ENCODE measurements around the gene DNAI4.
A peak's percentile ranks its signal among the peaks of the same experiment; 100 is the strongest.
"Not testable (repeated sequence)": the region's sequence is repeated elsewhere in the genome, so short reads cannot be mapped to it uniquely, and the experiment has no call there.

DNAI4 gene

DNA sequence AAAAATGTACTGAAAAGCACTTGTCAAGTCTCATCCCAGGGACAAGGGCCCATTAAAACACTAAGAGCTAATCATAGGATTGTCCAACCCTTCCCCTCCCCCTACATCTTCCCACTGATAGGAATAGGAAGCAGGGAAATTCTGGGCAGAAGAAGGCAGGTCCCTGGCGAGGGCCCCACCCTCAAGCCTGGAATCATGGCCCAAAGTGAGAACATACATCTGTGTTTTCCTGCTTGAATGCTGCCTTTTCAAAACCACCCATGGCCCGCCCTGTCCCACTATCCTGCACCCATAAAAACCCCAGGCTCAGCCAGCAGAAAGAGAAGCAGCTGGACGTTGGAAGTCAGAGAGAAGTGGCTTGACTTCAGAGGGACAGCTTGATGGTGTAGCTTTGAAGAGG, 4.8 kb downstream of the DNAI4 start:
- ChIA-PET POLR2A (interaction anchor here (0.7 kb wide), 1 partner anchor 11 kb away, joined by 3 read pairs; no protein-coding TSS in a partner anchor), CTCF (interaction anchor here (0.6 kb wide), 1 partner anchor 413 kb away, joined by 6 read pairs; no protein-coding TSS in a partner anchor)
- TF ChIP-seq FOXK2 (IDR thresholded peaks at IDR 0.05) (no peak), SUZ12 (IDR thresholded peaks at IDR 0.05) (no peak), PKNOX1 (IDR thresholded peaks at IDR 0.05) (no peak), ZNF384 (IDR thresholded peaks at IDR 0.05) (no peak), ELF4 (IDR thresholded peaks at IDR 0.05) (no peak), L3MBTL2 (conservative IDR thresholded peaks at IDR 0.05) (no peak), NFRKB (IDR thresholded peaks at IDR 0.05) (no peak), BHLHE40 (IDR thresholded peaks at IDR 0.05; ENCODE audit: borderline replicate concordance) (no peak), CTBP1 (IDR thresholded peaks at IDR 0.05; ENCODE audit: borderline replicate concordance) (no peak), HDGF (IDR thresholded peaks at IDR 0.05; ENCODE audit: borderline replicate concordance) (no peak), ARNT (IDR thresholded peaks at IDR 0.05) (no peak), TARDBP (IDR thresholded peaks at IDR 0.05) (no peak), FOXM1 (IDR thresholded peaks at IDR 0.05; ENCODE audit: borderline replicate concordance) (no peak), FOXA1 (IDR thresholded peaks at IDR 0.05) (no peak), LEF1 (IDR thresholded peaks at IDR 0.05; ENCODE audit: borderline replicate concordance) (no peak), SP1 (IDR thresholded peaks at IDR 0.05) (no peak)
- DNase-seq (ENCODE audit: extremely low spot score) = no peak

DNA sequence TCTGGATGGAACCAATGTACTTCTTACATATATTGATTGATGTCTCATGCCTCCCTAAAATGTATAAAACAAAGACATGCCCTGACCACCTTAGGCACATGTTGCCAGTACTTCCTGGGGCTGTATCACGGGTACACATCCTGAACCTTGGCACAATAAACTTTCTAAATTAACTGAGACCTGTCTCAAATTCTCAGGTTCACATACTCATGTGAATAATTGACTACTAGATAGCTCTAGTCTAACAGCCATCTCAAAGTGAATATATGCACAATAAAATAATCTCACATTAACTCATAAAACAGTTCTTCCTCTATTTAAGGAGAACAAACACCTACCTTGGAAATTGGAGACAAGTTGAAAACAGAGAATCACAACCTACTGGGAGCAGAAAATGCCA, 5.6 kb downstream of the DNAI4 start:
- ChIA-PET CTCF (no interaction called here), POLR2A (interaction anchor here (0.7 kb wide), 1 partner anchor 11 kb away, joined by 3 read pairs; no protein-coding TSS in a partner anchor)
- DNase-seq (ENCODE audit: extremely low spot score) = no peak
- TF ChIP-seq FOXA1 (IDR thresholded peaks at IDR 0.05) (no peak), FOXM1 (IDR thresholded peaks at IDR 0.05; ENCODE audit: borderline replicate concordance) (no peak), LEF1 (IDR thresholded peaks at IDR 0.05; ENCODE audit: borderline replicate concordance) (no peak), NFRKB (IDR thresholded peaks at IDR 0.05) (no peak), TARDBP (IDR thresholded peaks at IDR 0.05) (no peak), BHLHE40 (IDR thresholded peaks at IDR 0.05; ENCODE audit: borderline replicate concordance) (no peak), ZNF384 (IDR thresholded peaks at IDR 0.05) (no peak), CTBP1 (IDR thresholded peaks at IDR 0.05; ENCODE audit: borderline replicate concordance) (no peak), FOXK2 (IDR thresholded peaks at IDR 0.05) (no peak), SUZ12 (IDR thresholded peaks at IDR 0.05) (no peak), SP1 (IDR thresholded peaks at IDR 0.05) (no peak)

DNA sequence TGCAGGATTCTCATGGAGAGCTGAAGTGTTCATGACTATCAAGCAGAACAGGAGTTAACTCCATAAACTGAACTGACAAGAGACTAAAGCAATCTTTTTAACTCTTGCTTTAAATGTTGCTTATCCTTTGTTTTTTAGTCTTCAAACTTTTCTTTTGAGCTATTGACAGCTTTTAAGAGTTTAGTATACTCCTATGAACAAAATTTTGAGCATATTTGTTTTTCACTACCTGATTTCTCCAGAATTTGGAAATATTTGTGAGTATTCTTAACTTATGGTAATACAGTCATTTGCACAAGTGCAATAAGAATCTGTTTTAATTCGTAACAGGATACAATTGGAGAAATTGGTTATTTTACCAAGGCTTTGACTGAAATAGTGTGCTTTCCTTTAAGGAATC, 7.2 kb downstream of the DNAI4 start:
- TF ChIP-seq FOXK2 (IDR thresholded peaks at IDR 0.05) (no peak), ARNT (IDR thresholded peaks at IDR 0.05) (no peak), ZNF384 (IDR thresholded peaks at IDR 0.05) (no peak), FOXM1 (IDR thresholded peaks at IDR 0.05; ENCODE audit: borderline replicate concordance) (no peak), HDGF (IDR thresholded peaks at IDR 0.05; ENCODE audit: borderline replicate concordance) (no peak), CTBP1 (IDR thresholded peaks at IDR 0.05; ENCODE audit: borderline replicate concordance) (no peak), PKNOX1 (IDR thresholded peaks at IDR 0.05) (no peak), LEF1 (IDR thresholded peaks at IDR 0.05; ENCODE audit: borderline replicate concordance) (no peak), SP1 (IDR thresholded peaks at IDR 0.05) (no peak), FOXA1 (IDR thresholded peaks at IDR 0.05) (no peak), L3MBTL2 (conservative IDR thresholded peaks at IDR 0.05) (no peak), ELF4 (IDR thresholded peaks at IDR 0.05) (no peak), SUZ12 (IDR thresholded peaks at IDR 0.05) (no peak), TARDBP (IDR thresholded peaks at IDR 0.05) (no peak), NFRKB (IDR thresholded peaks at IDR 0.05) (no peak), BHLHE40 (IDR thresholded peaks at IDR 0.05; ENCODE audit: borderline replicate concordance) (no peak)
- POLR2A ChIA-PET = no interaction called here
- CTCF ChIA-PET = no interaction called here
- no peak for DNase-seq (ENCODE audit: extremely low spot score)

DNA sequence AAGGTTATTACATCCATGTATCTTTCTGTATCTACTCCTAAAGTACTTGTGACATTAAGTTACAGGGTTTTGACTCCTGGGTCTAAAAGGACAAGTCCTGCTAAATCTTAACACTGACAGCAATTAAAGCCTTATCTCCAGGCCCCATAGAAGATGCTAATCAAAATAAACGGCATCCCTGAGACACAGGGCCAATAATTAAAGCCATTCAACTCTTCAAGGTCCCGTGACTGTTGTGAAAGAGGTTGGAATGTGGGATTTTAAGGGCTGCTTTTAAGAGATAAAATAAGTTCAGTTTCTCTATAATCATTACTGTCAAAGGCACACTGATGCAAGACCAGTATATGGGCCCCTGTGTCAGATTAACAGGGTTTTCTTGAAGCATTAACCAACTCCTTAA, 8.3 kb downstream of the DNAI4 start:
- CTCF ChIA-PET = no interaction called here
- POLR2A ChIA-PET = no interaction called here
- DNase-seq (ENCODE audit: extremely low spot score) = no peak
- peak; percentile 61; the same call in 1 of the 2 replicates for TF ChIP-seq CTBP1 (IDR thresholded peaks at IDR 0.05; ENCODE audit: borderline replicate concordance)
- TF ChIP-seq ARNT (IDR thresholded peaks at IDR 0.05) = no peak
- TF ChIP-seq PKNOX1 (IDR thresholded peaks at IDR 0.05) = peak; percentile 75
- TF ChIP-seq HDGF (IDR thresholded peaks at IDR 0.05; ENCODE audit: borderline replicate concordance) = no peak
- no peak for TF ChIP-seq NFRKB (IDR thresholded peaks at IDR 0.05)

GRCh38 chr1:66915203-66915602, 9.5 kb downstream of the DNAI4 start:
- TF ChIP-seq L3MBTL2 (conservative IDR thresholded peaks at IDR 0.05) = 0 out of 2 replicates have a peak, but pooled peaks have one; percentile 9
- ChIA-PET CTCF (interaction anchor here (0.7 to 1.1 kb wide), 4 partner anchors 10 to 769 kb away, joined by 3 to 11 read pairs (median 6); no protein-coding TSS in a partner anchor), POLR2A (interaction anchor here (1.0 kb wide), 1 partner anchor 10 kb away, joined by 5 read pairs; the partner anchor contains the start of genes DNAI4 and MIER1)
- DNase-seq (ENCODE audit: extremely low spot score) = not testable (repeated sequence)

- DNase-seq (ENCODE audit: extremely low spot score) = no peak
- ChIA-PET POLR2A (no interaction called here), CTCF (no interaction called here)
- no peak for TF ChIP-seq SP1 (IDR thresholded peaks at IDR 0.05)
- TF ChIP-seq FOXM1 (IDR thresholded peaks at IDR 0.05; ENCODE audit: borderline replicate concordance) = no peak
- no peak for TF ChIP-seq ELF4 (IDR thresholded peaks at IDR 0.05)
- no peak for TF ChIP-seq HDGF (IDR thresholded peaks at IDR 0.05; ENCODE audit: borderline replicate concordance)
- TF ChIP-seq ARNT (IDR thresholded peaks at IDR 0.05) = no peak
- no peak for TF ChIP-seq BHLHE40 (IDR thresholded peaks at IDR 0.05; ENCODE audit: borderline replicate concordance)
- no peak for TF ChIP-seq PKNOX1 (IDR thresholded peaks at IDR 0.05)
- no peak for TF ChIP-seq CTBP1 (IDR thresholded peaks at IDR 0.05; ENCODE audit: borderline replicate concordance)
- no peak for TF ChIP-seq NFRKB (IDR thresholded peaks at IDR 0.05)
- no peak for TF ChIP-seq FOXA1 (IDR thresholded peaks at IDR 0.05)
- TF ChIP-seq LEF1 (IDR thresholded peaks at IDR 0.05; ENCODE audit: borderline replicate concordance) = no peak
- TF ChIP-seq TARDBP (IDR thresholded peaks at IDR 0.05) = no peak
- no peak for TF ChIP-seq L3MBTL2 (conservative IDR thresholded peaks at IDR 0.05)
These were observed 30.9 kb downstream of the DNAI4 start for GRCh38 chr1:66893712-66894111.
